ENCODE results near the gene PLVAP. TPM values are rescaled to one million over a fixed set of nuclear protein-coding genes. Genes with fewer than 3 reads are reported as not detected.

The PLVAP gene
- total and polyA plus RNA-seq, 9 of the 15 experiments (the other 6 are each of a cell fraction or from before 2014, with no cell fraction given) = 0.09 to 0.84 (median 0.51) TPM; not detected in 4

- TF ChIP-seq AFF1 (IDR thresholded peaks at IDR 0.05; ENCODE audit: low read depth in 1 of 2, partially characterized antibody in 2 of 2) (peak; percentile 79 to 80), HLTF (IDR thresholded peaks at IDR 0.05) (peak; percentile 96), ZBTB17 (CRISPR knock-in tag; IDR thresholded peaks at IDR 0.05) (no peak), ZC3H8 (IDR thresholded peaks at IDR 0.05) (peak; percentile 48; the same call in 1 of the 2 replicates), FOXK1 (CRISPR knock-in tag; IDR thresholded peaks at IDR 0.05; ENCODE audit: borderline replicate concordance) (peak; percentile 60; the same call in 1 of the 2 replicates)
These were observed 17.8 kb upstream of the PLVAP start (continued) for GRCh38 chr19:17394891-17395415.

GRCh38 chr19:17393914-17394313 lies 16.8 kb upstream of the PLVAP start, which contains the start of gene CCDC194:
TSS of gene CCDC194 (minus strand) at chr19:17394196. CDS start at chr19:17394158, 38 bp downstream.
- no peak for TF ChIP-seq U2AF2 (optimal IDR thresholded peaks at IDR 0.05; ENCODE audit: low read depth, low read length)
- no peak for TF ChIP-seq POLR3A (IDR thresholded peaks at IDR 0.05; ENCODE audit: borderline replicate concordance, extremely low read depth, insufficient read depth, insufficient read length)
- no peak for TF ChIP-seq CREBBP (IDR thresholded peaks at IDR 0.05; ENCODE audit: low read depth, low read length)
- peak; percentile 40; the same call in 1 of the 2 replicates for TF ChIP-seq HNRNPL (IDR thresholded peaks at IDR 0.05; ENCODE audit: low read depth, low read length)
- no peak for TF ChIP-seq MITF (IDR thresholded peaks at IDR 0.05)
- TF ChIP-seq BCOR (IDR thresholded peaks at IDR 0.05) = no peak
- peak; percentile 72 for TF ChIP-seq POLR2G (IDR thresholded peaks at IDR 0.05; ENCODE audit: low read depth, low read length)
- ATAC-seq (no peak), FAIRE-seq (no peak), DNase-seq (ENCODE audit: extremely low read depth in 1 of 4, low spot score in 3 of 4) (no peak)
- Histone ChIP-seq H3K9me1 (ENCODE audit: control insufficient read depth, insufficient read depth, low read length) (no peaks in the 10 kb centered on the region), H3K79me2 (ENCODE audit: control insufficient read depth, insufficient read depth, low read length) (no peaks in the 10 kb centered on the region), H3K4me1 (replicated peaks in 1 of 2; ENCODE audit: control insufficient read depth in 2 of 2, insufficient read depth in 2 of 2, low read length in 2 of 2) (peaks cover 25 to 41% of the 10 kb centered on the region in 2 experiments), H4K20me1 (replicated peaks; ENCODE audit: control insufficient read depth, insufficient read depth, low read length) (no peaks in the 10 kb centered on the region), H3K4me3 (no peak within 1 kb of the TSS), H2AFZ (ENCODE audit: low read depth, low read length) (no peak within 1 kb of the TSS), H3K4me2 (ENCODE audit: insufficient read depth, low read length) (no peak within 1 kb of the TSS), H3K27ac (ENCODE audit: extremely low read depth, low read depth, low read length) (no peak within 1 kb of the TSS; the same call in 2 of the 3 replicates), H3K36me3 (ENCODE audit: control insufficient read depth, insufficient read depth, low read length) (peaks cover 16% of the 10 kb centered on the region; the same call in 1 of the 3 replicates), H3K27me3 (ENCODE audit: control insufficient read depth in 2 of 2, insufficient read depth in 2 of 2, low read length in 2 of 2) (no peaks in the 10 kb centered on the region), H3K9ac (ENCODE audit: insufficient read depth in 1 of 2, low read depth in 2 of 2, low read length in 2 of 2) (no peak within 1 kb of the TSS), H3K9me3 (replicated peaks; ENCODE audit: control insufficient read depth, insufficient read depth, low read depth, low read length) (peaks cover 7% of the 10 kb centered on the region)
- in situ Hi-C loops (cut with MboI) (no loop called here), intact Hi-C loops (cut with micrococcal nuclease) (loop anchor here (2.0 kb wide), 2 partner anchors 25 to 55 kb away; partner anchors contain the start of gene TMEM221)
- CTCF ChIA-PET (ENCODE audit: low intra/inter-chr PET ratio) = interaction anchor here (0.9 to 2.0 kb wide), 3 partner anchors 26 to 72 kb away, joined by 3 to 14 read pairs (median 10); partner anchors contain the start of gene MVB12A
- POLR2A ChIA-PET = interaction anchor here (0.7 to 1.3 kb wide), 4 partner anchors 11 to 201 kb away, joined by 3 to 7 read pairs (median 3); partner anchors contain the start of genes BST2 and USHBP1
- BruUV-seq (replicated peaks) = no TSS peak
- 90% methylated on average over 22 of the region's 41 CpGs for WGBS (ENCODE audit: insufficient coverage, low coverage, missing lambda C conversion rate)

All from K562 (cell line).